IPS-18c (cell line): ENCODE results near the gene CHCHD6.

ENCODE experiments used
- H3K4me3 ChIP-seq: 2 replicates; pipeline ENCODE4 v1.7.0; 2013; ENCODE audit warnings: low read depth, mild to moderate bottlenecking, low read length, moderate library complexity; ENCODE audit not compliant: insufficient read depth
- H3K9me3 ChIP-seq: one replicate; pipeline ENCODE4 v1.6.1; 2013; ENCODE audit warnings: mild to moderate bottlenecking, low read length, moderate library complexity; ENCODE audit not compliant: control insufficient read depth, insufficient read depth

The CHCHD6 gene

DNA sequence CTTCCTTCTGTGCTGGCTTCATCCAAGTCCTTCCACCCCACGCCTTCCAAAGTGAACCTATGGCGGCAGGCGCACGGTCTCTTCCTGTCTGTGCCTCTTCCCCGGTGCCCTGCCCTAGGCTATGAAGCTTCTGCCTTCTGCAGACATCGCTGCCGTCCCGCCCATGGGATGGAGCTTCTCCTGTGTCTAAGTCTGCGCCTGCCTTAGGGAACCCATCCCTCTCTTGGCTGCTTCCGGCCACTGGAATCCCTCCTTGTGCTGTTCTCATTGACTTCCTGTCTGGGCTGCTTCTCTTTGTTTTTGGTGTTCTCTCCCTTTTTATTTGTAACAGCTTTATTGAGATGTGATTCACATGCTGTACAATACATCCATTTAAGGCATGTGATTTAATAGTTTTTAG is 17.2 kb downstream of the CHCHD6 start:
- H3K9me3 ChIP-seq, result no peaks in the 10 kb centered on the region
- no peak overlapping the region for H3K4me3 ChIP-seq

DNA sequence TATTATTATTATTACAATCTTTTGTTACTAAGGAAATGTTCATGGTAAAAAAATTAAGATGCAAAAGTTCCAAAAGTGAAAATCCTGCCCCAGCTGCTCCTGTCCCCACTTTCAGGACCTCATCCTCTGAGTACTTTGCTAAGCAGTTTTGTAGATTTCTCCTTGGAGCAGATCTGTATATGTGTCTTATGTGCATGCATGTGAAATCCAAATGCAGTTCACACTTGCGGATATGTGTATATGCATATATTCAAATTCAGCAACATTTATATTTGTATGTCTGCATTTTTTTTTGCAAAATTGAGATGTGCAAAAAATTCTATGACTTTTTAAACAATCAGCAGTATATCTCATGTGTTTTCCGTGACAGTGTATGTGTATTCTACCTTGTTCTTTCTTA is 19.2 kb downstream of the CHCHD6 start:
- H3K9me3 ChIP-seq, result no peaks in the 10 kb centered on the region
- no peak overlapping the region for H3K4me3 ChIP-seq

DNA sequence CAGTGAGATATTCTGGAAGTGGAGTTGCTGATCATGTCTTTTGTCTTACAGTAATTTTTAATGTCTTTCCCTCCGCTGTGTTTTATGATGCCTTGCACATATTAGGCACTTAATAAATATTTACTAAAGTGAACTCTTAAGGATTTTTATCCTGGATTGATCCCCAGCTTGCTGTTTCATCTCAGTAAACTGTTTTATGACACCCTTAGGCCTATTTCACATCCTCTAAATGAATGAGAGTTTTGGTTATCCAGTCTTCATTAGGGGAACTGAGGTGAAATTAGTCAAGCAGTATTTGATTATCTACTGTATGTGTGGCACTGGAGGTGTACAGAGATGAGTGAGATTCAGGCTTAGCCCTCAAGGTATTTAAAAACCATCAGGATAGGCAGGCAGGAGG is 19.8 kb downstream of the CHCHD6 start:
- Histone ChIP-seq H3K4me3 (no peak overlapping the region), H3K9me3 (no peaks in the 10 kb centered on the region)

DNA sequence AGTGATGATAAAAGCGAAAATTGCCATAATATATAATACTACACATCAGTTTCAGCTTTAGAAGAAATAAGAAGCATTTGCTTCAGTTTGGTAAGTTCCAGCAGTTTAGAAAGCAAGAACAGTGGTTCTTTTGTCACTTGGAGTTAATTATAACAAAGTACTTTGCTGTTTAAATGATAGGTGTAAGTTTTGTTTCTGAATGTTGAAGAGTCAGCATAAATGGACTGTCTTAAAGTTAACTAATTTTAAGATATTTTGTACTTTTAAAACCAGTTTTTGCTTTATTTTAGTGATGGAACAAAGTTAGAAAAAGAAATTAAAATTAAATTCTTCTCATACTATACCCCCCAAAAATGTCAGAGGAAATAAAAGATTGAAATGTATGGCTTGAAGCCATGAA is 24.6 kb downstream of the CHCHD6 start:
- Histone ChIP-seq H3K9me3 (no peaks in the 10 kb centered on the region), H3K4me3 (no peak overlapping the region)

DNA sequence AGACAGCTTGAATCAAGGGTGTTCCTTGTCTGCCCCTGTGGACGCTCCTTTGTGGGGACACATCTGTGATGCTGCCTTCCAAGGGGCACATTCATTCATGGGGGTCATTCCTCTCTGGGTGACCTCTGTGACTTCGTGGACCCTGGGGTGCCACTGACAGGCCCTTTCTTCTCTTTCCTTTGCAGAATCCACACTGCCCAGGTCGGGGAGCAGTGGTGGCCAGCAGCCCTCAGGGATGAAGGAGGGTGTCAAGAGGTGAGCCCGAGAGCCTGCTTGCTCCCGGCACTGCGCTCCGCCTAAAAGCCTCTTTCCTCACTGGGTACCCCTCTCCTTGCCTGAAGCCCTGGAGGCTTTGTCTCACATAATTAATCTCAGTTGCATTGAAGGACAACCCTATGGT is 26.3 kb downstream of the CHCHD6 start:
- no peaks in the 10 kb centered on the region for H3K9me3 ChIP-seq
- no peak overlapping the region for H3K4me3 ChIP-seq

DNA sequence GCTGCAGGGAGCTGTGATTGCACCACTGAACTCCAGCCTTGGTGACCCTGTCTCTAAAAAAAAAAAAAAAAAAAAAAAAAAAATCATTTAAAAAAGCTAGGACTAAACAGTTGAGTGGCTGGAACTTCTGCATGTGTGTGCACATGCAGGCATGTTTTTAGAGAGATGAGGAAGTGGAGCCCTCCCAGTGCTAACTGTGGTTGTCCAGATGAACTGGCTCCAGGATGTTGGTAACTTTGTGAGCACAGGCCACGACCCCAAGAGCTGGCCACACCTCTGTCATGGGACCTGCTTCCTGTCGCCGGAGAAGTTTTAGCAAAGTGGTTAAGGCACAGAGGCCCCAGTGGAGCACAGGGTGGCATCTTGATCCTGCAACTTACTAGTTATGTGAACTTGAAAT is 27.0 kb downstream of the CHCHD6 start:
- Histone ChIP-seq H3K4me3 (no peak overlapping the region), H3K9me3 (no peaks in the 10 kb centered on the region)

DNA sequence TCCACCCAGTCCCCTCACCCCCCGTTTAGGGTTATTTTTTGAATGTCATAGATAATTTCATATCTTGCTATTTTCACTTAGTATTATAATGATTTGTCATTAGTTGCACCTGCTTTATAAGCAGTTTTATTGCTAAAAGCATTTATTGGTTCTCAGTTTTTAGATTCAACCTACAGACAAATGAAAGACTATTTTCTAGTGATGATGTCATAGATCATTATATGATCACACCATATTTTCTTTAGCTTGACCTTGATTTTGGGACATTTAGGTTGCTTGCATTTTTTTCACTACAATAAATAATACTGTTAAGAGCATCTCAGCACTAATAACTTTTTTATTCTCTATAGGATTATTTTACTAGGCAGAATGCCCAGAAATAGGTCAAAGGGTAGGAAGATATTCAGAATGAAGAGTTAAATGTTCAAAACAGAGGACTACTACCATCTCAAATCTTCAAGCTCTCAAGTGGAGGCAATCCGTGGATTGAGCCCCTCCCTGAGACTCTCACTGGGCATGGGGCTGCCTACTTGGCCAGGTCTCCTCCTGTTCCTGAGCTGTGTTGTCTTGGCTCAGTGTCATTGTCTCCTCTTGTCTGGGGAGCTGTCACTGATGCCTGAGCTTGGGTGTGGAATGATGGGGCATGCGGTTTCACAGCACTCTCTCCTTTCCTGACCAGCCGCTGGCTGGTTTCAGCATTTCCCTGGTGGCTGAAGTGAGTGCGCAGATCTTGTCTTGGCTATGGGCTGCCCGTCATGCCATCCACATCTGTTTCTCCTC is 28.4 kb downstream of the CHCHD6 start:
- Histone ChIP-seq H3K9me3 (no peaks in the 10 kb centered on the region), H3K4me3 (no peak overlapping the region)

DNA sequence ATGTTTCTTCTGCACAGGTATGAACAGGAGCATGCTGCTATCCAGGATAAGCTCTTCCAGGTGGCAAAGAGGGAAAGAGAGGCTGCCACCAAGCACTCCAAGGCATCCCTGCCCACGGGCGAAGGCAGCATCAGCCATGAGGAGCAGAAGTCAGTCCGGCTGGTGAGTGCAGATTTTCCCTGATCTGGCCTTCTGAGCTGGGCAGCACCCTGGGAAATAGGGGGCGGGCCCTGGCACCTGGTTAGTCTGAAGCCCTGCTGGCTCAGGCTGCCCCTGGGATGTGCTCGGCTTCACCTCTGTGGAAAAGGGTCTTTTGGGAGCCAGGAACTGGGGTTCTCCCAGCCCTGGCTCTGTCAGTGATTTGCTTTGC is 29.0 kb downstream of the CHCHD6 start:
- Histone ChIP-seq H3K4me3 (no peak overlapping the region), H3K9me3 (no peaks in the 10 kb centered on the region)

DNA sequence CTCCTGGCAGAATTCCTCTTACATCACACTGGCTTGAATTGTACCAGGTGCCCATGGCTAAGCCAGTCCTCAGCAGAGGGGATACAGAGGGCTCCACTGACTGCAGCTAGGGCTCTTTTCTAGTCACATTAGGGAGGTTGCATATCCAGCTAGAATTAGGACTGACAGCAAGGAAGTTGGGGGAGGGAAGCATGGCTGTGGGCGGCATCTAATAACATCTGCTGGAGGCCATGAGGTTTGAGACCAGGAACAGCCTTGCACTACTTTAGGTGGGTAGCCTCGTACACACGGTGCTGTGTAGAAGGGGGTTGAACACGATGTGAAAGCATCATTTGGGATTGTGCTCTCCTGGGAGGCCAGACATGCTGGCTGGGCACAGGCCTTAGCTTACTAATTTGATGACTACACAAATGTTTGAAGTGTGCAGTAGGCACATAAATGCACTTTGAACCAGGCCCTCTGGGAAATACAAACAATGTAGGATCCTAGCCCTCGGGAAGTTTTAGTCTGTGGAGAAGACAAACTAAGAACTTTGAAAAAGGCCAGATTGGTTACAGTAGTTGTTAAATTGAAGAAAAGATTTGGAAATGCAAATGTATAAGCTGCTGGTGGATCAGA is 30.2 kb downstream of the CHCHD6 start:
- Histone ChIP-seq H3K4me3 (no peak overlapping the region), H3K9me3 (no peaks in the 10 kb centered on the region)

DNA sequence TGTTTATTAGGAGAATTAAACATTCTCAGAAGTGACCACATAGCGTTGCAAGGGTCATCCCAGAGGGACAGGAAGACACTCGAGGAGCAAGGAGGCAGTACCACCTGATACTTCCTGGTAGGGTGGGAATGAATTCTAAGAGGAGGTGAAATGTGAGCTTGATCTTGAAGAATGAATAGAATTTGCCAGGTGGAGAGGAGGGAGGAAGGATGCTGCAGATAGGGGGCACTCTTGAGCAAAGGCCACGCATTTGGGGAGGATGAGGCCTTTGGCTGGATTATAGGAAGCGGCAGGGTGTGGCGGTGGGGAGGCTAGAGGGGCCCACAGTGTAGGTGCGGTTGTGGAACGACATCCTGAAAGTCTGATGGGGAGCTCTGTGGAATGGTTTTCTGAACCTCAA is 33.5 kb downstream of the CHCHD6 start:
- Histone ChIP-seq H3K4me3 (no peak overlapping the region), H3K9me3 (no peaks in the 10 kb centered on the region)

DNA sequence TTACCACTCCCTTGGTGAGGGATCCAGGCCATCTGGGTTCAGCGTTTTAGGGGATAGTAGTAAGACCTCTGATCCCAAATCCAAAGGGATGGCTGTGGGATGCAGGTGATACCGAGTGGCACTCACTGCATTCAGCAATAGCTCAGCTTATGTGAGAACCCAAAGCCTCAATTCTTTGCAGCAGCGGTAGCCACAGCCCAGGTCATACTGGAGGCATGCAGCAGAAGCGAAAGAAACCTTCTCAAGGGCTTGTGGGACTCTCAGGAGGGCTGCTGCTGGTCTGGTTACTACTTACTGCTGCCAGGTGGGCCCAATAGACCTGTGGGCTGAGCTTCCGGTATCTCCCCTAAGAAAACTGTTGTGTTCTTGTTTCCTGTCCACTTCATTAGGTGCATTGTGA is 38.0 kb downstream of the CHCHD6 start:
- no peak overlapping the region for H3K4me3 ChIP-seq
- no peaks in the 10 kb centered on the region for H3K9me3 ChIP-seq

DNA sequence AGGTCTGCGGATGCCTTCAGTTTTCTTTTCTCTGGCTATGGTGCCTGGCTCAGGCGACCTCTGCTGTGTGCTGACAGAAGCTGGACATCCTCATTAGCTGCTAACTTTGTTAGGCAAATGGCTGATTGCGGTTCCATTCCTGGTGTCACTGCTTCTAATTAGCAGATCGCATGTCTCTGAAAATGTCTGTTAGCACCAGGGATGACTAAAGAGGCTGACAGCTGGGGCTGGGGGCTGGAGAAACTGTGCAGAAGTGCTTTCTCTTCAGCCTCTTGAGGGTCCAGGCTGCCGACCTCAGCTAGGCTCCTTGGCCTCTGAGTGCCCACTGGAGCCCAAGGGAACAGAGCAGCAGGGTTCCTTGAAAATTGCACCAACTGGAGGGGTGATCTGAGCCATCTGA is 39.3 kb downstream of the CHCHD6 start:
- Histone ChIP-seq H3K9me3 (no peaks in the 10 kb centered on the region), H3K4me3 (no peak overlapping the region)

DNA sequence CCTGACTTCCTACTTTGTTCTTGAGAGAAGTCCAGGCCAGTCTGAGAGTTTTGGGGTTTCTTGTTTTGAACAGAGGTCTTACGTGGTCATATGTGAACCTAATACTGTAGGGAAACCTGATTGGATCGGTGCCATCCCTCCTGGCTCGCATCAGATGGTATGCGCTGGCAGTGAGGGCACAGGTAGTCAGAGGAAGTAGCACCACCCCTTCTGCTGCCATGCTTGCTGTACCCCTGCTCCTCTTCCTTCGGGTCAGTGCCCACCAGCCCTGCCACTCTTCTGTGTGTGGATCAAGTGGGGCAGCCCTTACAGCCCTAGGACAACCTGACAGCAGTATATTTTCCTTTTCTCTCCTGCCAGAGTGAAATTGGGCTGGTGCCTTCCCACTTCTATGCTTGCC is 39.7 kb downstream of the CHCHD6 start:
- Histone ChIP-seq H3K9me3 (no peaks in the 10 kb centered on the region), H3K4me3 (no peak overlapping the region)

DNA sequence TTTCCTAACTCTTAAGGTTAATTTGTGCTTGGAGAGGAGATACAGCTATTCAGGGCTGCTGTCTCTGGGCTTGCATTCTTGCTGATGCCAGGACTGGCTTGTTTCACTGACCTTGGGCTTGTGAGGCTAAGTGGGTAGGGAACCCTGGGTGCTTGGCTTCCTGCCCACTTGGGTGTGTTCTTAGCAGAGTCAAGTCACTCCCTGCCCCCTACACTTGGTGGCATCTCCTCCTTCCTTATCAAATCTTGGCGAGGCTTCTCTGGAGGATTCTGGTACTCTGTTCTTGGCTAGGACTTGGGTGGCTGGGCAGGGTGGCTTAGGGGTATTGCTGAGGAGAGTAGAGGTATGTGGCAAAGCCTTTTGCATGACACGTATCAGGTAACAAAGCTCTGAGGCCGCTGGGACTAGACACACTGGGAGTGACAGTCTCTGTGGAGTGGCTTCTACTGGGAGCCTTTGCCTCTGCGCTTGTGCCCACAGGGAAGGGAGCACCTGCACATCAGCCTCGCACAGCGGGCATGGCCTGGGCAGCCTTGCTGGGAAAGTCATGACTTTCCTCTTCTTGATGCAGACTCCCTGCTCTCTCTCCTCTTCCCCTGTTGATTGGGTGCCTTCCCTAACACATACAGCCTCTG is 41.8 kb downstream of the CHCHD6 start:
- Histone ChIP-seq H3K4me3 (no peak overlapping the region), H3K9me3 (no peaks in the 10 kb centered on the region)

DNA sequence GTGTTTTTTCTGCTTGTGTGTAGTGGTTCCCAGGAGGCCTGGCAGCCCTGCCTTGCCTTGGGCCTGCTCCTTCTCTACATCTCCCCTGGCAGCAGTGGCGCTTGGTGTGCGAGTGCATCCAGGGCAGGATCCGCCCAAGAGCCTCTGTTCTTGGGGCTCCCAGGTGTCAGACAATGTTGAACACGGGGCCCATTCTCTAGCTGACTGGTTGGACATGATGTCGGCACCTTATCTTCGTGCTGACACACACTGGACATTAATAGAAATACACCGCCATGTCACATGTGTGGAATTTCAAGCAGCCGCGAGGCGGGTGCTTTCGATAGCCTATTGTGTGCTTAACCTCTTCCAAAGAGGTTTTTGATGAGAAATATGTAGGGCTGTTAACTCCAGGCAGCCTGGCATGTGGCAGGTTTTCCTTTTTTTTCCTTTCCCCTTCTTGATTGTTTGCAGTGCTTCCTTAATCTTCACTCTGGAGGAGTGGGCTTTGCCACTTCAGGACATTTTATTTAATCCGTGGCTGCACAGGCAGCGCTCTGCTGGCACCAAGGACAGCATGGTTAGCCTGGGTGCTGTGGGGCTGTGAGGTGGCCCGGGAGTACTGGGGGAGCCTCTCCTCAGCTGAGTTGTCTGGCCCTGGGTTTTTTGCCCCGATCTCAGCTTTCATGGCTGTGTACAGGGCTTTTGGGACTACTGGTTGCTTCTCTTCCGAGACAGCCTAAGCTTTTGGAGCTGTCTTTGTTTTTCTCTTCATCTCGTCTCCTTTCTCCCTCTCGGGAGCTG is 42.5 kb downstream of the CHCHD6 start:
- Histone ChIP-seq H3K4me3 (no peak overlapping the region), H3K9me3 (no peaks in the 10 kb centered on the region)

DNA sequence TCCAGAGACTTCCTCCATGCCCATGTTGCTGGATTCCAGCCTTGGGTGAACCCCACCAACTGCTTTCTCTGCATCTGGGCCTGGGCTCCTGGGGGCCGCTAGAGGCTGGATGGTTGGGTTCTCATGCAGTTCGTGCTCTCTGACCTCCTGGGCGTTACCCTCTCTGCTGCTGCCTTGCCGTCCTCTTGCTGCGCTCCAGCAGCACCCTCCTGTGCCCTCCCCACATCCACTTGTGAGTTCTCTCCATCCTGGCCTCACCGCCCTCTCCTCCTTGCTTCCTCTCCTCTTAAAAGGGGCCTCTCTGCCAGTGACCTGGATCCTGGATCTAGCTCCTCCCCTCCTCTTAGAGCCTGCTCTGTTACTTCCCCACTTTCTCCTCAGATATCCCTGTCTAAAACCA is 43.7 kb downstream of the CHCHD6 start:
- H3K9me3 ChIP-seq, result no peaks in the 10 kb centered on the region
- H3K4me3 ChIP-seq, result no peak overlapping the region

DNA sequence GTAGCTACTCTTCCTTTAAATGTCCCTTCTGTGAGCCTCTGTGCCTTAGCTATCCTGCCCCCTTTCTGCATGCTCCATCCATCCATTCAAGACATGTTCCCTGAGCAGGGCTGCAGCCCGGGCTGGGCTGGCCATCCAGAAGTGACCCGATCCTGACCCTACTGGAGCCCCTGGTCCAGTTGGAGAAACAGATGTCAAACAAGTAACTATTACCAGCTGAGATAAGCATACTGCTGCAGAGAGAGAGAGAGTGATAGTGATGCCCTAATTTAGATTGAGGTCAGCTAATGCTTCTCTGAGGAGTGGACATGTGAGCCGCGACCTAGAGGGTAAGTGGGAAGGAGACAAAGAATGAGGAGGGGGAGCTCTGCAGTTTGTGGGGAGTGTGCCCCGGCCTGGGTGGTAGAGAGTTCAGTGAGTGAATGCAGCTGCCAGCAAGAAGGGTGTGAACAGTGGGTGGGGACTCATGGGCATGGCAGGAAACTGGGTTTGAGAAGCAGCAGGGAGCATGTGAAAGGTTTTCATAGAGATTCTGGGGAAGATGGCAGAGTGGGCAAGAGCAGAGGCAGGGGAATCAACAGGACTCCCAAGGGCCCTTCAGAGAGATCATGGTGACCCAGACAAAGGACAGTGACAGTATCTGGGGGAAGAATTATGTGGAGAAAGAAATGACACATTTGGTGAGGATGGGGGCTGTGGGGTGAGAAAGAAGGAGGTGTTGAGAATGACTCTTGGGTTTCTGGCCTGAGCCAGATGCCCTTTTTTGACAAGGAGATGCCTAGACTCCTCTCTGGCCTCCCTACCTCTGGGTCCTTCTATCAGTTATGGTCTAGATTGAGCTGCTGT is 44.9 kb downstream of the CHCHD6 start:
- Histone ChIP-seq H3K4me3 (no peak overlapping the region), H3K9me3 (no peaks in the 10 kb centered on the region)
